Measurements from ENCODE around the gene CTNND1.
"Not testable (repeated sequence)": the region's sequence is repeated elsewhere in the genome, so short reads cannot be mapped to it uniquely, and the experiment has no call there.

CTNND1 gene, protein sequence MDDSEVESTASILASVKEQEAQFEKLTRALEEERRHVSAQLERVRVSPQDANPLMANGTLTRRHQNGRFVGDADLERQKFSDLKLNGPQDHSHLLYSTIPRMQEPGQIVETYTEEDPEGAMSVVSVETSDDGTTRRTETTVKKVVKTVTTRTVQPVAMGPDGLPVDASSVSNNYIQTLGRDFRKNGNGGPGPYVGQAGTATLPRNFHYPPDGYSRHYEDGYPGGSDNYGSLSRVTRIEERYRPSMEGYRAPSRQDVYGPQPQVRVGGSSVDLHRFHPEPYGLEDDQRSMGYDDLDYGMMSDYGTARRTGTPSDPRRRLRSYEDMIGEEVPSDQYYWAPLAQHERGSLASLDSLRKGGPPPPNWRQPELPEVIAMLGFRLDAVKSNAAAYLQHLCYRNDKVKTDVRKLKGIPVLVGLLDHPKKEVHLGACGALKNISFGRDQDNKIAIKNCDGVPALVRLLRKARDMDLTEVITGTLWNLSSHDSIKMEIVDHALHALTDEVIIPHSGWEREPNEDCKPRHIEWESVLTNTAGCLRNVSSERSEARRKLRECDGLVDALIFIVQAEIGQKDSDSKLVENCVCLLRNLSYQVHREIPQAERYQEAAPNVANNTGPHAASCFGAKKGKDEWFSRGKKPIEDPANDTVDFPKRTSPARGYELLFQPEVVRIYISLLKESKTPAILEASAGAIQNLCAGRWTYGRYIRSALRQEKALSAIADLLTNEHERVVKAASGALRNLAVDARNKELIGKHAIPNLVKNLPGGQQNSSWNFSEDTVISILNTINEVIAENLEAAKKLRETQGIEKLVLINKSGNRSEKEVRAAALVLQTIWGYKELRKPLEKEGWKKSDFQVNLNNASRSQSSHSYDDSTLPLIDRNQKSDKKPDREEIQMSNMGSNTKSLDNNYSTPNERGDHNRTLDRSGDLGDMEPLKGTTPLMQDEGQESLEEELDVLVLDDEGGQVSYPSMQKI

GRCh38 chr11:57761301-57762234 is at the start of gene CTNND1:
Gene CTNND1, plus strand, starts transcription at chr11:57761802. Its CDS starts 29,677 bp downstream, at chr11:57791479.
- peak; percentile 26; the same call in 1 of the 2 replicates for TF ChIP-seq CTCF (conservative IDR thresholded peaks at IDR 0.05; ENCODE audit: low read length)
- H3K4me3 ChIP-seq (ENCODE audit: low read length): peak within 1 kb of the TSS; percentile 80
- peak; percentile 97 for DNase-seq (ENCODE audit: low read depth)

GRCh38 chr11:57712256-57713150 is 49.1 kb upstream of the CTNND1 start, which contains the start of gene TMX2:
Gene TMX2, plus strand, starts transcription at chr11:57712593. Its CDS starts 26 bp downstream, at chr11:57712619.
- peak; percentile 100 for DNase-seq (ENCODE audit: low read depth)
- TF ChIP-seq CTCF (conservative IDR thresholded peaks at IDR 0.05; ENCODE audit: low read length): no peak
- peak within 1 kb of the TSS; percentile 100 for H3K4me3 ChIP-seq (ENCODE audit: low read length)

DNA sequence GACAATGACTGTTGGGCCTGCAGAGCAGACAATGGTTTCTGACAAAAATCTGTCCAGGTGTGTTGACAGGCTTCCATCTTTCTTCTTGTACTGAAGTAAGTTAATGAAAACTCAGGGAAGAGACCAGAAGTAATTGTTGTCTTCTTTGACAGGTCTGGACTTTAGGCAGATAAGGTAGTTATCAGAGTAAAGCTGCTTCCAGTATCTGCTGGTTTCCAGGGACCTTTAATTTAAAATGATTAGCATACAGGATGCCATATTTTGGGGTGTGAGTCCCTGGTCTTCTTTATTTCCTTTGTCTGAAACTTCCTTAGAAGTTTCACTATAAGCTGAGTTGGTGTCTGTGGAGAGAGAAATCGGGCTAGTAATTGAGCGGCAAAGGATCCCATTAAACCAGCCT is 47.8 kb upstream of the CTNND1 start:
- H3K4me3 ChIP-seq (ENCODE audit: low read length): peak overlapping the region; percentile 100
- TF ChIP-seq CTCF (conservative IDR thresholded peaks at IDR 0.05; ENCODE audit: low read length): no peak
- DNase-seq (ENCODE audit: low read depth): no peak

GRCh38 chr11:57716726-57717125 is 44.9 kb upstream of the CTNND1 start:
- not testable (repeated sequence) for DNase-seq (ENCODE audit: low read depth); H3K4me3 ChIP-seq (ENCODE audit: low read length)

DNA sequence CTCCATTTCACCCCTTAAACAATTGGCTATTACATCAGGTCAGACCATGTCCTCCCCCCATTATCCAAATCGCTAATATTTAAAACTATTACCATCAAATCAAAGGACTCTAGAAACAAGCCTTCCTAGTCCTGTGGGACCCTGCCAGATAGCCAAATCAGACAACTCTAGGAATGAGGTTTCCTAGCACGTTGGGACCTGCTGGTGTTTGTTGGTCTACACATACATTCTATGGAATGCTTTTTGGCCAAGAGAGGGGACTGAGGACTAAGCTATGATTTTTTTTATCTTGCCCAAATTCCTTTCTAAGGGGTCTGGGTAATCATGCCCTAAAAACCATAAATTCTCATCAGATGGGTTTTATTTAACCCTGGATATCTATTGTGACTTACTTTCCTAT is 34.4 kb upstream of the CTNND1 start:
- no peak for TF ChIP-seq CTCF (conservative IDR thresholded peaks at IDR 0.05; ENCODE audit: low read length)
- no peak overlapping the region for H3K4me3 ChIP-seq (ENCODE audit: low read length)
- DNase-seq (ENCODE audit: low read depth): no peak

GRCh38 chr11:57728829-57729228 is 32.8 kb upstream of the CTNND1 start:
- no peak overlapping the region for H3K4me3 ChIP-seq (ENCODE audit: low read length)
- TF ChIP-seq CTCF (conservative IDR thresholded peaks at IDR 0.05; ENCODE audit: low read length): no peak
- DNase-seq (ENCODE audit: low read depth): no peak

All from AG10803 (cell line).